GM21423 (cell line): ENCODE measurements around the gene CD80.
"Not testable (repeated sequence)": the region's sequence is repeated elsewhere in the genome, so short reads cannot be mapped to it uniquely, and the experiment has no call there.

Experiments
- ATAC-seq: cut with Tn5 transposase; IDR thresholded peaks from one replicate; pipeline ENCODE4 v1.9.1; 2021; ENCODE audit warnings: mild to moderate bottlenecking, moderate library complexity; ENCODE audit not compliant: unreplicated experiment

Gene CD80, protein sequence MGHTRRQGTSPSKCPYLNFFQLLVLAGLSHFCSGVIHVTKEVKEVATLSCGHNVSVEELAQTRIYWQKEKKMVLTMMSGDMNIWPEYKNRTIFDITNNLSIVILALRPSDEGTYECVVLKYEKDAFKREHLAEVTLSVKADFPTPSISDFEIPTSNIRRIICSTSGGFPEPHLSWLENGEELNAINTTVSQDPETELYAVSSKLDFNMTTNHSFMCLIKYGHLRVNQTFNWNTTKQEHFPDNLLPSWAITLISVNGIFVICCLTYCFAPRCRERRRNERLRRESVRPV

DNA sequence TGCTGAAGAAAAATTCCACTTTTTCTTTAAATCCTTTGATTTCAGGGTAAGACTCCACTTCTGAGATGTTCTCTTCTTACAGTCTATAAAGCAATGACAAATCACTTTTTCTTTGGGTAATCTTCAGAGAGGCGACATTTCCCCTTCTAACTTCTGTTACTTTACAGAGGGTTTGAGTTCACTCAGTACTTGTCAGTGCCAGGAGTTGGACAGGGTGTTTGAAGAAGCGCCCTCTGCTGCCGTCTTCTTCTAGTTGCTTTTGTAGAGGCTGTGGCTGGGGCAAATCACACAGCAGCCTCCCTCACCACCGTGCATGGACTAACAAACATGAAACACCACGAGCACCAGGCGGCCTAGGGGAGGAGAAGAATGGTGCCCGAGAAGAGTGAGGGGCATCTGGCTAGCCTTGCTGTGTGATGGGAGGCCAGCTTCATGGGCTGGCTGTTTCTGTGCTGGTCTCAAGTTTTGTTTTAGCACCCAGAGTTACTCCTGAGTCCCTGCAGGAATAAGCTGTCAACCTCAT lies at the start of gene CD80:
CD80 (minus strand) TSS at position 174 of the 523 bp plus-strand sequence. CDS start 1,886 bp downstream, outside the sequence.
- ATAC-seq: peak; percentile 54

- ATAC-seq: no peak
Observed at GRCh38 chr3:119608405-119609000, 49.1 kb upstream of the CD80 start.

DNA sequence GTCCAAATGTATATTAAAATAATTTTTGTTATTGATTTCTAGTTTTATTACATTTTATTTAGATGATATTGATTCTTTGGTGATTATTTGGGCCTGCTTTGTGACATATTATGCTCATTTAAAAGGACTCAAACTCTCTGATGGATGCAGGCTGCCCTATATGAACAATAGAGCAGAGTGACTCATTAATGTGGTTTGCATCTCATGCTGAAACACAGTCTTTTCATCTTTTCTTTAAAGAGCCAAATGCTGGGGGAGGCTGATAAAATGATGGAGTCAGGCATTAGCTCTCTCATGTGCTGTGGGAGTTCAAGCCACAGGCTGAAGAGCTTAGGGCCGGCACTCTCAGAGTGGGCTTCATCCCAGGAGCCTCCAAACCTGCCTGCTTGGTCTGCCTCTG lies 45.5 kb upstream of the CD80 start:
- ATAC-seq: no peak

- ATAC-seq: no peak
Observed at GRCh38 chr3:119602676-119603075, 43.3 kb upstream of the CD80 start.

- no peak for ATAC-seq
Observed at GRCh38 chr3:119601154-119601553, 41.7 kb upstream of the CD80 start.

GRCh38 chr3:119600732-119601131 lies 41.3 kb upstream of the CD80 start:
- peak; percentile 63 for ATAC-seq

- ATAC-seq: no peak
Observed at GRCh38 chr3:119599558-119600174, 40.3 kb upstream of the CD80 start.

DNA sequence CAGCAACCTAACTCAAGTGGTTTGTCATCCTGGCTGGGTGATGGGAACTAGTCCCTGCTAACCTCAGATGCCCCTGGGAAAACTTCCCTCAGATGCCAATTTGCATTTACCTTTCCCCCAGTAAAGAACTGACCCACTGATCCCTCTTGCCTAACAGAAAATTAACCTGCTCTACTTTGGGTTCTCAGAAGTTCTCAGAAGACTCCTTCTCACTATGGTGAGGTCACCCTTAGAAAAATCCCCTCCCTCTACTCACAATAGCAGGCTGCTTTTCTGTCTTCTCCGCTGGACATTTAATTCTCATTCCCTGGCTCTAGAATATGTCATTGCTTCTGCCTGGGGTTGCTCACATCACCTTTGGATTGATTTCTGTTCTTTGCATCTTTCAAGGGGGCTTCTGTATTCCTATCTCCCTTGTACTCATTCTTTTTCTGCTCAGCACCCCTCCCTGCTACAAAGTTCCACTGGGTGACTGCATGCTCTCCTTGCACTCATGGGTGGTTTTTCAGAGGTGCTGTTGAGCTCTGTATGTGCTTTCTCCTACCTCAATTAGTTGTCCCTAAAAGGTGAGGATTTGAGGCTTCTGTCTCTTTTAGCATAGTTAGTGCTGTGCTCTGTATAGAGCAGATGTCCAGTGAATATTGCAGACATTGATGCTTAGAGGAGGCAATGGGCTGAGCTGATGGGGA lies 39.1 kb upstream of the CD80 start:
- ATAC-seq: peak; percentile 56

GRCh38 chr3:119597548-119598288 lies 38.3 kb upstream of the CD80 start, which contains the start of gene PLA1A:
Gene PLA1A (plus strand): TSS chr3:119597885. CDS start chr3:119597914, 29 bp downstream.
- no peak for ATAC-seq

DNA sequence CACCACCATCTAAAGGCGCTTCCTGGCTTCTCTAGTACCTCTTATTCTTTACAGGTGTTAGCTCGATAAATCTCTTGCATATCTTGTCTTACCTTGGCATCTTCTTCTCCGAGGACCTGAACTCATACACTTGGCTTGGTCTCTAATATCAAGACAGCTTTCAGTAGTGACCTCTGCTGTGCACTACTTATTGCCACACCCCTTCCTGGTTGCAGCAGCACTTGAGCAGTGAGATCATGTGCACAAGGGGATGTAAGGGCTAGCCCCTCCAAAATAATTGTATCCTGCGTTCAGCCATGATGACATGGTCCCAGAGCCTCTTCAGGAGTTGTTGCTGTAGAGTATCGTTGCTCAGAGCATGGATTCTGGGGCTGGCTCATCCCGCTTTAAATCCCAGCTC lies 37.0 kb upstream of the CD80 start:
- ATAC-seq: no peak

- ATAC-seq: no peak
Observed at GRCh38 chr3:119595639-119596334, 36.4 kb upstream of the CD80 start.

DNA sequence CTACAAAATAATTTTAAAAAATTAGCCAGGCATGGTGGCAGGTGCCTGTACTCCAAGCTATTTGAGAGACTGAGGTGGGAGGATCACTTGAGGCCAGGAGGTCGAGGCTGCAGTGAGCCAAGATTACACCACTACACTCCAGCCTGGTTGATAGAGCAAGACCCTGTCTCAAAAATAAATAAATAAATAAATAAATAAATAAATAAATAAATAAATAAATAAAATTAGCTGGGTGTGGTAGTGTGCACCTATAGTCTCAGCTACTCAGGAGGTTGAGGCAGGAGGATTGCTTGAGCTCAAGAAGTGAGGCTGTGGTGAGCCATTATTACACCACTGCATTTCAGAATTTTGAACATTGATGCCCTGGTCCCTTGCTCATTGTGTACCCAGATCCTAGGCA lies 35.5 kb upstream of the CD80 start:
- ATAC-seq: not testable (repeated sequence)

GRCh38 chr3:119594066-119594465 lies 34.7 kb upstream of the CD80 start:
- ATAC-seq: no peak

- no peak for ATAC-seq
Observed at GRCh38 chr3:119592861-119593260, 33.4 kb upstream of the CD80 start.

DNA sequence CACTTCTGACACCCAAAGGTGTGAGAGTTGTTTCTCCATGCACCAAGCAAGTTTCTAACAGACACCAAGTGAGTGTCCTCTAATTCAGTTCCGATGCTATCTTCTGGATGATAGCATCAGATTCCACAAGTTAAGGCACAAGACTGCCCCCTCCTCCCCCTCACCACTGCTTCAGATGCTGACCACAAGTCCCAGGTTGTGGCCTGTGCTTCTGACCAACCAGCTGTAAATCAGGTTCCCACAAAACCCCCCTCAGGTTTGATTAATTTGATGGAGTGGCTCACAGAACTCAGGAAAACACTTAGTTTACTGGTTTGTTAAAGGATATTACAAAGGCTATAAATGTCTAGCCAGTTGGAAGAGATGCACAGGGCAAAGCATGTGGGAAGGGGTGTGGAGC lies 31.3 kb upstream of the CD80 start:
- no peak for ATAC-seq

DNA sequence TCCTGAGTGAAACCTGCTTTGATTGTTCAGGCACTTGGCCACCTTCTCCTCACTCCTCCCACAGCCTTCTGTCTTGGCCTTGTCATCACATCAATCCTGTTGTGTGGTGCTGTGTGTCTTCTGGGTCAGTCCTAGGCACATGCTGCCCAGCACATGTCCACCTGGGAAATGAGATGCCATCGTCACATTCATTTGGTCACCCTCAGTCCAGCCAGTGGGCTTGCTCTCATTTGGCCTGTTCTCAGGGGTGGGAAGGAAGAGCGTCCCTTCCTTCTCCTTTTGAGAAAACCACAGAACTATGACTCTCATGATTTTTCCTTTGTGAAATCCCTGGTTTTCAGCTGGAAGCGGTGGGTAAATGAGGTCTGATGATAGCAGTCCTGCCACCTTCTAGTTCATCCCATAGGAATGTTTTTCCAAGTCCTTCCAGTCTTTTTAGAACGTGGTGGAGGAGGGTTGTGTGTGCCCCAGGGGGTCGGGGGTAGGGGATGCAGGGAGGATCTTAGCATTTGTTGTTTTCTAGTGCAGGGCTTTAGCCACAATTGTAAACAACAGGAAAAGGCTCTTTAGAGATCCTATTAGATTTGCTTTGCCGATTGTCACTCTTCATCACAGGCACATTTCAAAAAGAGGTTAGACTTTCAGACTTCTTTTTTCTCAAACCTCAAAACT lies 29.8 kb upstream of the CD80 start:
- no peak for ATAC-seq

- no peak for ATAC-seq
Observed at GRCh38 chr3:119588112-119588511, 28.7 kb upstream of the CD80 start.

DNA sequence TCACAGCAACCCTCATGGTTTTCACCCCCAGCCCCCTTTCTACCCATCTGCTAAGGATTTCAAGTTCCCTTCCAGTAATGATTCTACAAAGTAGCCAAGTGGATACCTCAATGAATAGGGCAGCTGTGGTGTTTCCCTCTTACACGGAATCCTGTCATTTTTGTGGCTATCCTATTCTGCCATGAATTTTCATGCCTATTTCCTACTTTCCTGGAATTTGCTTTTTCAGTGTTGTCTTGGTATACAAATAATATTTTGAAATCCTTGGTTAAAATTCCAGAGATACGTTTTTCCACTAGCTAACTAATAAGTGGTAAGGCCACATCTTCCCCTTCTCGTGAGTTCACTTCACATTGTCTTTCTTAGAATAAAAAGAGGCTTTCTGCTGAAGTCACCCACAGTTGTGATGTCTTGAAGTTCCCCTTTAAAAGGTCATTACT lies 27.3 kb upstream of the CD80 start:
- ATAC-seq: no peak

DNA sequence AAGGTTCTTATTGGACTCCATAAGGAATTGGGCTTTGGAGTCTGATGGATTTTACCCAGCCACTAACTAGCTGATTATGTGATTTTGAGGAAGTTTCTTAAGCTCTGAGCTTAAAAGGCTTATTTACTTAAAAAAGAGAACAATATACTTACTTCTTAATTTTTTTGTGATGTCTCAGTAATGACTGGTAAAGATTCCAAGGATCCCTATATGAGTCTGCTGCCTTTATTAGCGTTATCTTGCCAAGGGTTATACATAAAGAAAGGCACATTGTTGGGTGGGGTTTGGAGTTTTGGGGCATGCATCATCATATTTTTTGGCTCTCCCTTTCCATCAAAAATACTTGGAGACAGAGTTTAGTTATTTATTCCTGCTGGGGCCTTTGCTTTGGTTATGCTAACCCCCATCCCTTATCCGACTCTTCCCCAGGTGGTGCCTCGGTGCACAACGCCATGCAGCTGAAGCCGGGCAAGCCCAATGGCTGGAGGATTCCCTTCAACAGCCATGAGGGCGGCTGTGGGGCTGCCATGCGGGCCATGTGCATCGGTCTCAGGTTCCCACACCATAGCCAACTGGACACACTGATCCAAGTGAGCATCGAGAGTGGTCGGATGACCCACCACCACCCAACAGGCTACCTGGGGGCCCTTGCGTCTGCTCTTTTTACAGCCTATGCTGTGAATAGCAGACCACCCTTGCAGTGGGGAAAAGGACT lies 26.6 kb upstream of the CD80 start:
- no peak for ATAC-seq
